Nephron progenitor cell (in vitro differentiated cells): ENCODE measurements around the gene RCBTB1.
"Not testable (repeated sequence)": the region's sequence is repeated elsewhere in the genome, so short reads cannot be mapped to it uniquely, and the experiment has no call there.

Experiments used
- DNase-seq: peaks from one replicate; pipeline ENCODE4 v3.0.0; 2021
- H3K27ac Mint-ChIP-seq: 2 replicates; pipeline ENCODE4 v1.8.0; 2021; ENCODE audit warnings: mild to moderate bottlenecking, moderate library complexity, mixed read lengths
- H3K27me3 Mint-ChIP-seq: 2 replicates; pipeline ENCODE4 v1.8.0; 2021; ENCODE audit warnings: mild to moderate bottlenecking, low read depth, mixed read lengths; ENCODE audit not compliant: poor library complexity
- H3K36me3 Mint-ChIP-seq: 2 replicates; pipeline ENCODE4 v1.8.0; 2021; ENCODE audit warnings: low read depth, mixed read lengths
- H3K4me1 Mint-ChIP-seq: 2 replicates; pipeline ENCODE4 v1.8.0; 2021; ENCODE audit warnings: mixed read lengths
- H3K4me3 Mint-ChIP-seq: 2 replicates; pipeline ENCODE4 v1.8.0; 2021; ENCODE audit warnings: mild to moderate bottlenecking, moderate library complexity, mixed read lengths
- H3K9me3 Mint-ChIP-seq: 2 replicates; pipeline ENCODE4 v1.8.0; 2021; ENCODE audit warnings: mild to moderate bottlenecking, moderate library complexity, mixed read lengths
- TF ChIP-seq, protein P1 (sequence below): fragments of 200-600 bp; sonication (generic); IDR thresholded peaks from 2 replicates; pipeline ENCODE4 v1.5.0; 2021; ENCODE audit warnings: antibody characterized with exemption

Gene RCBTB1

DNA sequence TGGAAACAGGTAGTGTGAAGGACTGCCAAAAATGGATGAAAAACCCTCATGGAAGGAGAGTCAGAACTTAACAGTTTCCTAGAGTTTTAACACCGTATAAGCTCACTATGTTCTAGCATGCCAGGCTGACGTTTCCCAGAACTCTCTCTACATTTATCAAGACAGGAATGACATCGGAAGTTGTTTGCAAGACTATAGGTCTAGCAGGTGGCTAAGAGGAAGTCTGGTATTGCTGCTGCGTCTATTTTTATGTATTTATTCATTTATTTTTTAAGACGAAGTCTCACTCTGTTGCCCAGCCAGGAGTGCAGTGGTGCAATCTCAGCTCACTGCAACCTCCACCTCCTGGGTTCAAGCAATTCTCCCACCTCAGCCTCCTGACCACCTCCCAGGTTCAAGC is 22.4 kb upstream of the RCBTB1 start:
- Mint-ChIP-seq H3K4me3 (no peak overlapping the region), H3K27me3 (peaks cover 7% of the 10 kb centered on the region), H3K9me3 (peaks cover 12% of the 10 kb centered on the region), H3K36me3 (no peaks in the 10 kb centered on the region), H3K27ac (peak overlapping the region; percentile 79), H3K4me1 (peaks cover 24% of the 10 kb centered on the region)
- DNase-seq = no peak
- TF ChIP-seq, protein P1, sequence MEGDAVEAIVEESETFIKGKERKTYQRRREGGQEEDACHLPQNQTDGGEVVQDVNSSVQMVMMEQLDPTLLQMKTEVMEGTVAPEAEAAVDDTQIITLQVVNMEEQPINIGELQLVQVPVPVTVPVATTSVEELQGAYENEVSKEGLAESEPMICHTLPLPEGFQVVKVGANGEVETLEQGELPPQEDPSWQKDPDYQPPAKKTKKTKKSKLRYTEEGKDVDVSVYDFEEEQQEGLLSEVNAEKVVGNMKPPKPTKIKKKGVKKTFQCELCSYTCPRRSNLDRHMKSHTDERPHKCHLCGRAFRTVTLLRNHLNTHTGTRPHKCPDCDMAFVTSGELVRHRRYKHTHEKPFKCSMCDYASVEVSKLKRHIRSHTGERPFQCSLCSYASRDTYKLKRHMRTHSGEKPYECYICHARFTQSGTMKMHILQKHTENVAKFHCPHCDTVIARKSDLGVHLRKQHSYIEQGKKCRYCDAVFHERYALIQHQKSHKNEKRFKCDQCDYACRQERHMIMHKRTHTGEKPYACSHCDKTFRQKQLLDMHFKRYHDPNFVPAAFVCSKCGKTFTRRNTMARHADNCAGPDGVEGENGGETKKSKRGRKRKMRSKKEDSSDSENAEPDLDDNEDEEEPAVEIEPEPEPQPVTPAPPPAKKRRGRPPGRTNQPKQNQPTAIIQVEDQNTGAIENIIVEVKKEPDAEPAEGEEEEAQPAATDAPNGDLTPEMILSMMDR = no peak

DNA sequence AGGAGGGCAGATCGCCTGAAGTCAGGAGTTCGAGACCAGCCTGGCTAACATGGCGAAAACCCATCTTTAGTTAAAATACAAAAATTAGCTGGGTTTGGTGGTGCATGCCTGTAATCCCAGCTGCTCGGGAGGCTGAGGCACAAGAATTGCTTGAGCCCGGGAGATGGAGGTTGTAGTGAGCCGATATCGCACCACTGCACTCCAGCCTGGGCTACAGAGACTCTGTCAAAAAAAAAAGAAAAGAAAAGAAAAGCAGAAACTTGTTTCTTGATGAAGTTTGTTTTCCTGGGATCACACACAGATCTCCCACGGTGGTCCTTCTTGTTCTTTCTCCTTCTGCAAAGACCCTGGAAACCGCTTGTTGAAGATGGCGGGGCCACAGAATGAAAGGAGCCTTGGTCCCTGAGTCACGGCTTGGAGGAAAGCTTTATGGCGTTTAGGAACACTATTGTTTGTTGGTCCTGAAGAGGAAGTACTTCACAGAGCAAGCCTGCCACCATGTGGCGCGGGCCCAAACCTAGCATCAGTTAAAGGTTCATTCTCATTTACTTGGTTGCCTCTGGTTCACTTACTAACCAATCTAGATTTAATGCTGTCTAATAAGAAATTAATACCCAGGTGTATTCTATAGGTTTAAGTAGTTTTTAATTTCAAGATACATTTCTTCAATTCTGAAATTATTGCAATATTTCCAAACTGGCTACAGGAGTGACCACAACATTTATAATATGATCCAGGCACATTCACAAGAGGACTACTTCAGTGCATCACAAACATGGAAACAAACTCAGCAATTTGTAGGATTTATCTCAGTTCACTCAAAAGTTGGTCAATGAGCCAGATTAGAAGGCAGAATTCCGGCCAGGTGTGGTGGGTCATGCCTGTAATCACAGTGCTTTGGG is 21.6 kb upstream of the RCBTB1 start:
- no peaks in the 10 kb centered on the region for H3K36me3 Mint-ChIP-seq
- TF ChIP-seq, protein P1 = peak; percentile 72
- H3K27ac Mint-ChIP-seq = peak overlapping the region; percentile 79
- peaks cover 7% of the 10 kb centered on the region for H3K27me3 Mint-ChIP-seq
- peaks cover 5% of the 10 kb centered on the region for H3K9me3 Mint-ChIP-seq
- H3K4me3 Mint-ChIP-seq = no peak overlapping the region
- peak; percentile 75 for DNase-seq
- peaks cover 24% of the 10 kb centered on the region for H3K4me1 Mint-ChIP-seq

DNA sequence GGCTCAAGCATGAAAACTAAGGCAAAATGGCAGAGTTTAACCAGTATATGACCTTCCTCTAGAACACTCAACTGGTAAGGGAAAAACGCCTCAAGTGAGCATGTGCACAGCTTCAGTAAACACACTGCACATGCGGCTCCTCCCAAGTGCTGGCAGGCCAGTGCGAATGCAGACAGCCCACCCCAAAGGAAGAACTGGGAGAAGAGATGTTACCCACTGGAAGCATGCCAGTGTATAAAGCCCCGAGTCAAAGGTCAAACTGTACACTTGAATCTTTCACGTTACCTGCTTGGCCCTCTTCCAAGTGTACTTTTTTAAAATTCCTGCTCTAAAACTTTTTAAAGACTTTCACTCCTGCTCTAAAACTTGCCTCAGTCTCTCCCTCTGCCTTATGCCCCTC is 19.2 kb upstream of the RCBTB1 start:
- Mint-ChIP-seq H3K27me3 (peaks cover 6% of the 10 kb centered on the region), H3K4me1 (peaks cover 24% of the 10 kb centered on the region), H3K4me3 (no peak overlapping the region), H3K27ac (peak overlapping the region; percentile 38), H3K36me3 (no peaks in the 10 kb centered on the region), H3K9me3 (no peaks in the 10 kb centered on the region)
- DNase-seq = no peak
- TF ChIP-seq, protein P1 = no peak

DNA sequence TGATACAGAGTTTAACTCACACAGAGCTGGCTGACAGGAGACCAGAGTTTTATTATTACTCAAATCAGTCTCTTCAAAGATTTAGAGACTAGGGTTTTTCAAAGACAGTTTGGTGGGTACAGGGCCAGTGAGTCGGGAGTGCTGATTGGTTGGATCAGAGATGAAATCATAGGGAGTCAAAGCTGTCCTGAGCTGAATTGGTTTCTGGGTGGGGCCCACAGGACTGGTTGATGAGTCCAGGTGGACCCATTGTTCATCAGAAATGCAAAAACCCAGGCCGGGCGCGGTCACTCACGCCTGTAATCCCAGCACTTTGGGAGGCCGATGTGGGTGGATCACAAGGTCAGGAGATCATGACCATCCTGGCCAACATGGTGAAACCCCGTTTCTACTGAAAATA is 17.3 kb upstream of the RCBTB1 start:
- H3K27me3 Mint-ChIP-seq, H3K36me3 Mint-ChIP-seq, H3K4me3 Mint-ChIP-seq, H3K9me3 Mint-ChIP-seq, DNase-seq, H3K27ac Mint-ChIP-seq: not testable (repeated sequence)
- peaks cover 22% of the 10 kb centered on the region for H3K4me1 Mint-ChIP-seq

DNA sequence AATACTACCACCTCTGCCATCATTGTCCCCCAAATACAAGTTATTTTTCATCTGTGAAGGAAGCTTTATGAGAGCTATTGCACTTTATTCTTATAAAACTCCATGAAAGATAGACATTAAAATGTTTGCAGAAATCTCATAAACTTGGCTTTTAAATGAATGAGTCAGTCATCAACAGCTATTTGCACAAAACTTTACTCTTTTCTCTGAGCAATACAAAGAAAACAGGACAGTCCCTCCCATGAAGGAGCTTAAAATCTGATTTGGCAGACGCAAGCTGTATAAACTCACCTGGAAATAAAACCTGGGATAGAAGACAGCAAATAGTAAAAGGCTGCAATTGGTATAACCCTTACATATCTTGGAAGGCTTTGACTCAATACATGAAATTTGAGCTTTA is 16.6 kb upstream of the RCBTB1 start:
- Mint-ChIP-seq H3K4me1 (peaks cover 16% of the 10 kb centered on the region), H3K36me3 (no peaks in the 10 kb centered on the region), H3K9me3 (no peaks in the 10 kb centered on the region), H3K27me3 (peaks cover 7% of the 10 kb centered on the region), H3K27ac (no peak overlapping the region), H3K4me3 (no peak overlapping the region)
- DNase-seq = no peak
- TF ChIP-seq, protein P1 = no peak

DNA sequence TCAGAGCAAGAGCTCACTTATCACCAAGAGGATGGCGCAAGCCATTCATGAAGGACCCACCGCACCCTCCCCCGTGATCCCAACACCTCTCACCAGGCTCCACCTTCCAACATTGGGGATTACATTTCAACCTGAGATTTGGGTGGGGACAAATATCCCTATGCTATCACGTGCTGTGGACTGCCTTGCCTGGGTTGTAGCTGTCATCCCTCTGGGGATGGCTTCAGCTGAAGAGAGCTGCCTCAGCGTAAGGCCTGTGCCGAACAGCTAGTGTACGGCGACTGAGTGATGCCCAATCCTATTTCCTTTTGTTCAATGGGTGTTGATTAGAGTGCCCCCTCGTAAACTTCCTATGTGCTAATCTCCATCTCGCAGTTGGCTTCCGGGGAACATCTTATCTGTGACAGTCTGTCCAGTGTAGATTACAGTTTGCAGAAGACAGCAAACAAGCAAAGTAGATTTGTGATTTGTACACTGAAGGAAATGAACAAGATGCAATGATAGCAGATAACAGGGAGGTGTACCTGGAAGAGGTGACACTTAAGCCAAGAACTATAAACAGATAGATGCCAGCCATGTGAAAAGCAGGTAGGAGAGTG is 11.8 kb upstream of the RCBTB1 start:
- H3K9me3 Mint-ChIP-seq = peaks cover 10% of the 10 kb centered on the region
- no peaks in the 10 kb centered on the region for H3K36me3 Mint-ChIP-seq
- peaks cover 8% of the 10 kb centered on the region for H3K27me3 Mint-ChIP-seq
- no peaks in the 10 kb centered on the region for H3K4me1 Mint-ChIP-seq
- TF ChIP-seq, protein P1 = no peak
- H3K4me3 Mint-ChIP-seq = no peak overlapping the region
- H3K27ac Mint-ChIP-seq = no peak overlapping the region
- DNase-seq = no peak
